ENCODE measurements around the gene SINHCAF.

DNA sequence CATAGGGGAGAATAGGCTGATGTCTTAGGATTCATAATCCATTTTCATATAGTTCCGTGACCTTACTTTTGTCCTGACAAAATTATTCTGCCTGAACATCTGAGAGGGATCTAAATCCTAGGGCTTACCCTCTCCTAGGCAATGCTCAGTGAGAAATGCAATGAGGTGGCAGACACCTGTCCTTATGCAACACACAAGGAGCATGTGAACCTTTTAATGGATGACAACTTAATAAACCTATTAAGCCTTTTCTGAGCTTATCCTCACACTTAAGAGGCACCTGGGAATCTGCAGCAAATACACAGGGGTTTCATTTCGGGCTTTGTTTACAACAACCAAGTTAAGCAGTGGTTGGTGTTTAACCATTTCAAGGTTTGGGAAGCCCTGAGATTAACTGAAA is 24.6 kb downstream of the SINHCAF start:
- TF ChIP-seq TCF4 (CRISPR knock-in tag; IDR thresholded peaks at IDR 0.05; ENCODE audit: borderline replicate concordance) = no peak
- no peak for TF ChIP-seq ARNTL (CRISPR knock-in tag; IDR thresholded peaks at IDR 0.05; ENCODE audit: borderline replicate concordance, low read depth)
- no peak for TF ChIP-seq ISL1 (CRISPR knock-in tag; IDR thresholded peaks at IDR 0.05)
- no peak for TF ChIP-seq ZNF8 (CRISPR knock-in tag; IDR thresholded peaks at IDR 0.05)

Measured in SK-N-SH treated with all-trans-retinoic acid at 6 μM for 48 hours (cell line).